Endothelial cell of hepatic sinusoid (primary cell): ENCODE measurements around the gene FHOD3.

Experiments used
- in situ Hi-C: cut with HindIII; loops from 2 replicates; pipeline ENCODE4 v1.10.0; 2017; ENCODE audit warnings: low sequenced_read_pairs

The FHOD3 gene

GRCh38 chr18:36675076-36675475, 377.6 kb downstream of the FHOD3 start:
- in situ Hi-C loops = no loop called here

- in situ Hi-C loops = no loop called here
Observed at GRCh38 chr18:36675542-36675941, 378.0 kb downstream of the FHOD3 start.

- in situ Hi-C loops = no loop called here
Observed at GRCh38 chr18:36676629-36677028, 379.1 kb downstream of the FHOD3 start.

GRCh38 chr18:36680042-36680441, 382.5 kb downstream of the FHOD3 start:
- in situ Hi-C loops = no loop called here

- in situ Hi-C loops = loop anchor here (5.0 kb wide), 2 partner anchors 47 to 77 kb away; no protein-coding TSS in a partner anchor
Observed at GRCh38 chr18:36685580-36685979, 388.1 kb downstream of the FHOD3 start.

GRCh38 chr18:36688020-36688965, 390.8 kb downstream of the FHOD3 start:
- in situ Hi-C loops = loop anchor here (5.0 kb wide), 2 partner anchors 44 to 74 kb away; no protein-coding TSS in a partner anchor

- in situ Hi-C loops = no loop called here
Observed at GRCh38 chr18:36692371-36692770, 394.9 kb downstream of the FHOD3 start.

GRCh38 chr18:36692921-36693332, 395.4 kb downstream of the FHOD3 start:
- in situ Hi-C loops = no loop called here

- in situ Hi-C loops = no loop called here
Observed at GRCh38 chr18:36693931-36694620, 396.6 kb downstream of the FHOD3 start.

GRCh38 chr18:36695806-36696205, 398.3 kb downstream of the FHOD3 start:
- in situ Hi-C loops = no loop called here

GRCh38 chr18:36697905-36698304, 400.4 kb downstream of the FHOD3 start:
- in situ Hi-C loops = no loop called here

GRCh38 chr18:36700955-36701354, 403.4 kb downstream of the FHOD3 start:
- in situ Hi-C loops = no loop called here

GRCh38 chr18:36702401-36703013, 405.0 kb downstream of the FHOD3 start:
- in situ Hi-C loops = no loop called here

- in situ Hi-C loops = no loop called here
Observed at GRCh38 chr18:36704156-36704555, 406.6 kb downstream of the FHOD3 start.

- in situ Hi-C loops = no loop called here
Observed at GRCh38 chr18:36706134-36706881, 408.8 kb downstream of the FHOD3 start.

- in situ Hi-C loops = no loop called here
Observed at GRCh38 chr18:36708366-36708765, 410.9 kb downstream of the FHOD3 start.

GRCh38 chr18:36709315-36709714, 411.8 kb downstream of the FHOD3 start:
- in situ Hi-C loops = no loop called here

GRCh38 chr18:36711014-36711725, 413.7 kb downstream of the FHOD3 start:
- in situ Hi-C loops = no loop called here

GRCh38 chr18:36711813-36712444, 414.4 kb downstream of the FHOD3 start:
- in situ Hi-C loops = no loop called here

GRCh38 chr18:36714476-36714875, 417.0 kb downstream of the FHOD3 start:
- in situ Hi-C loops = no loop called here
